HG03575 (cell line): Measurements from ENCODE around the gene SASH1.
"Not testable (repeated sequence)": the region's sequence is repeated elsewhere in the genome, so short reads cannot be mapped to it uniquely, and the experiment has no call there.

Experiments used
- ATAC-seq: cut with Tn5 transposase; IDR thresholded peaks from one replicate; pipeline ENCODE4 v1.9.1; 2021; ENCODE audit not compliant: unreplicated experiment, insufficient number of reproducible peaks, low FRiP score; ENCODE audit errors: extremely low read depth

Gene SASH1

DNA sequence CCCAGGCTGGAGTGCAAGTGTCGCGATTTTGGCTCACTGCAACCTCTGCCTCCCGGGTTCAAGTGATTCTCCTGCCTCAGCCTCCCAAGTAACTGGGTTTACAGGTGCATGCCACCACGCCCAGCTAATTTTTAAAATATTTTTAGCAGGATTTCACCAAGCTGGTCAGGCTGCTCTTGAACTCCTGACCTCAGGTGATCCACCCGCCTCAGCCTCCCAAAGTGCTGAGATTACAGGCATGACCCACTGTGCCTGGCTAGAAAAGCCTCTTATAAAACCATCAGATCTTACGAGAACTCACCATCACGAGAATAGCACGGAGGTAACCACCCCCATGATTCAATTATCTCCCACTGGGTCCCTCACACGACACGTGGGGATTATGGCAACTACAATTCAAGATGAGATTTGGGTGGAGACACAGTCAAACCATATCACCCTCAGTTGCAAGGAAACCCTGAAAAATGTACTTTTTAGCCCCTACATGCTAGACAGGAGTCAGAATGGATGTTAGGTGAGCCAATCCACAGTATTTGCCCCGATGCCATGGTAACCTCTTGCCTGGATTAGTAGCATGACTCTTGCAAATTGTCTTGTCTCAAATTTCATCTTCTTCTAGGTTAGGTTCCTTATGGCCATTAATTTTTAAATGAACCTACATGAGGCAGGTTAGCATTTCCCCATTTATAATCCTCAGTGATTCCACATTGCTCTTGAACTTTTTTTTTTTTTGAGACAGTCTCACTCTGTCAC lies 17.1 kb upstream of the SASH1 start:
- ATAC-seq, result no peak

DNA sequence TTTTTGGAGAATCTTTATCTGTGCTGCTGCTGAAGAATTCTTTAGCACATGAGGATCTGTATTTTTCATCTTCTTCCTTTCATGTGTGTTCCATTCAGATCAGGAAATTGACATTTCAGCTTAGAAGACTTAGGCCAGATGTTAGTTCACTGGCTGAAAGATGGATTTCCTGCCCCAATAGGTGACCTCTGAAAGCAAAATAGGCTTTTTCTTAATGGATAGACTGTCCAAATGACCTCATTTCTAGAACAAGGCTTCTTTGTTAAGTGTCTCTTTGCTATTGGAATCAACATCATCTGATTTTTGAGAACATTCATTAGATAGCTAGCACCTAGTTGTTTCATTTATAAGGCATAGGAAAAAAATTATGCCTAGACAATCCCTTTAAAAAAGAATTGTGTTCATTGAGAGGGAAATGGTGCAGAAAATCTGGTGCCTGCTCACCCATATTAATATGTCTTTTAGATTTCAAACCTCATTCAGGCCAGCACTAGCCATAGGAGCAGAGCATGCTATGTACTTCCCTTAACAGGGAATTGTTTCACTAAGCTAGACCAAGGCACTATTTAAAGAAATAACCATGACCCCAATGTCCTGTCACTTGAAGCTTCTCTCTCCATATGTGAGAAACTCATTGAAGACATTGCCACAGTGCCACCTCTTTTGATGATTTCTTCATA lies 13.6 kb upstream of the SASH1 start:
- ATAC-seq, result no peak

DNA sequence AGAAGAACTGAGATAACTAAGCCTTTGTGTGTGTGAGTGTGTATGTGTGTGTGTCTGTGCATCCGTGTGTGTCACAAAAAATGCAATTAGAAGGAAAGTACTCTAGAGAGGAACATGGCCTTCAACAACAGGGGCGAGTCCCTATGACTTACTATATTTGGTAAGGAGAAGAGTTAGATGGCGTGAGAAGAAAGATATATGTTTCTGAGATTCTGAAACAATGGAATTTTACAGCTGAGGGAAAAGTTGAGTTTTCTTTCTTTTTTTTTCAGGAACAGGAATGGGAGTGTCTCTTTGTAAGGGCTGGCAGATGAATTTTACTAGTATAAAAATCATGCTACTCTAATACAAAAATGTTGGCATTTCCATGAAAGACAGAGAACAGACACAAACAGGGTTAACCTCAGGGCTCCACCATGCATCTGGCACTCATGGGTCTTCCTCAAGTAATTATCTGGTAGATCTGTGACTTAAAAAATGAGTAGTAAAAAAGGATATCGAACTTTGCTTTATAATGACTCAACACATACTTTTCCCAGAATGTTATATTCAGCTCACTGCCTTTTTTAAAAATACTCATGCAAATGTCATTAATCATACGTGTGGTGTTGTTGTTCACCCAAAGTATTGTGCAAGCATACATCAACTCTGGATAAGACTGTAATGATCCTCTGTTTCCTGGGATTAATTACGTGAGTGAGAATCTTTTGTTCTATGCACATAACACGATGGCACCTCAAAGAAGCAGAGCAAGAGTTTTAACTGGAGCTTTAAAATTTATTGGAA lies 12.8 kb upstream of the SASH1 start:
- ATAC-seq, result no peak

DNA sequence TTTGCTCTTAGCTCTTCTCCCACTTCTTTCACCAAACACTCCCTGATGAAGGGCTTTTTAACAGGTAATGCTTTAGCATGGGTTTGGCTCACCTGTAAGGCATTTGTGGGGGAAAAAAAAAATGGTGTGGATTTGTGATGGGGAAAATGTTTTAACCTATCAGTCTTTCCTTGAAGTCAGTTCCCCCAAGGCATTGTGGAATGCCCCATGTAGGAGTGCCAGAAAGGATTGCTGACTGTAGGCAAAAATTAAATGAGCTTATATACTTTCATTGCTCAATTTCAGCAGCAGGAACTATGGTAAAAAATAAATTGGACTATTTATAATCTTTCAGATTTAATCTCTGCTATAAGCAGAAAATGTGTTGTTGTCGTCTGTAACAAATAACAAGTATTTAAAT lies 10.6 kb upstream of the SASH1 start:
- no peak for ATAC-seq

DNA sequence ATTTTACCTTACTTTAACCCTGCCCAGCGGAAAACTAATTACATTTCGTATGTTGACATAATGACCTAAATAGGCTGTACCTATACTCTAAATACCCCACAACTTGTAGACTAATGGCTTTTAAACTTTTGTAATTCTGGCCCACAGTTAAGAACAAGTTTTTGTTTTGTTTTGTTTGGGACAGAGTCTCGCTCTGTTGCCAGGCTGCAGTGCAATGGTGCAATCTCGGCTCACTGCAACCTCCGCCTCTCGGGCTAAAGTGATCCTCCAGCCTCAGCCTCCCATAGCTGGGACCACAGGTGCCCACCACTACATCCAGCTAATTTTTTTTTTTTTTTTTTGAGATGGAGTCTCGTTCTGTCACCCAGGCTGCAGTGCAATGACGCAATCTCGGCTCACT lies 5.7 kb upstream of the SASH1 start:
- no peak for ATAC-seq

DNA sequence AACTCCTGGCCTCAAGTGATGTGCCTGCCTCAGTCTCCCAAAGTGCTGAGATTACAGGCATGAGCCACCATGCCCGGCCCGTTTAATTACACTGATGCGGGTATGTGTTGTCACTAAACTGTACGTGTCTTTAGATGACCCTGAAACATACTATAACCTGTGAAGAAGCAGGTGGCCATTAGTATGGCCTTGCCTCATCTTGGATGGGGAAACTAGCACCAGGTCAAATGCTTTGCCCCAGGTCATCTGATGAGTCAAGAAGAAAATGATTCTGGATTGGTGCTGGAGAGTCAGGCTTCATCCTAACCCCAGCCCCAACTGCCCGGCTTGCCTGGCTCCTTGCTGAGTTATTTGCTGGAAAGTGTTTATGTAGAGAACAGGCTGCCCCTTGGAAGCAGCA lies 2.9 kb upstream of the SASH1 start:
- no peak for ATAC-seq

DNA sequence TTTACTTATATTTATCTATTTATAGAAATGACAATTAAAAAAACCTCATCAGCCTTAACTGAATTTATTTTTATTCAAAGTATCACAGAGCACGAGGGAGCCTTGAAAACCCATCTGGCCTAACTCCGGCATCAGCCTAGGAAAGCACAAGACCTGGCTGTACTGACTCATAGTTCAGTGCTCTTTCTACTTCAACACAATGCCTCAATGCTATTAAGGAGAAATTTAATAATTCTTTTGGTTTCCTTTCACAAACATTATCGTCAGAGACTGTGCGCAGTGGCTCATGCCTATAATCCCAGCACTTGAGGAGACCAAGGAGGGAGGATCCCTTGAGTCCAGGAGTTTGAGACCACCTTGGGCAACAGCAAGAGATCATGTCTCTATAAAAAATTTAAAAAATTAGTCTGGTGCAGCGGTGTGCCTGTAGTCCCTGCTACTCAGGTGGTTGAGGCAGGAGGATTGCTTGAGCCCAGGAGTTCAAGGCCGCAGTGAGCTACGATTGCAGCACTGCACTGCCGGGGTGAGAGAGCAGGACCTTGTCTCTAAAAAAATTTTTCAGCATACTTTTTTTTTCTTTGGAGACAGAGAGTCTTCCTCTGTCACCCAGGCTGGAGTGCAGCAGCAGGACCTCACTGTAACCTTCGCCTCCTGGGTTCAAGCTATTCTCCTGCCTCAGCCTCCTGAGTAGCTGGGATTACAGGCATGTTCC lies 1.9 kb upstream of the SASH1 start:
- ATAC-seq, result no peak

DNA sequence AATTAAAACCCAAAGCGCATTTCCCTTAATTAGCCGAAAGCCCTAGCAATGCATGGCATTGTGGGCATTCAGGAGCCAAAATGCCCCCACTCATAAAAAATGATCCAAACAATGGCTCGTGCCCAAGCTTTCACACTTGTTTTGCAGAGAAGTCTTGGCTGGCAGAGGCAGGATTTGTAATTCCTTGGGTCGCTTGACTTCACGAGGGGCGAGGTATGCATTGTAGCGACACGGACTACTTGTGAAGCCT lies 613 bp upstream of the SASH1 start:
- no peak for ATAC-seq

DNA sequence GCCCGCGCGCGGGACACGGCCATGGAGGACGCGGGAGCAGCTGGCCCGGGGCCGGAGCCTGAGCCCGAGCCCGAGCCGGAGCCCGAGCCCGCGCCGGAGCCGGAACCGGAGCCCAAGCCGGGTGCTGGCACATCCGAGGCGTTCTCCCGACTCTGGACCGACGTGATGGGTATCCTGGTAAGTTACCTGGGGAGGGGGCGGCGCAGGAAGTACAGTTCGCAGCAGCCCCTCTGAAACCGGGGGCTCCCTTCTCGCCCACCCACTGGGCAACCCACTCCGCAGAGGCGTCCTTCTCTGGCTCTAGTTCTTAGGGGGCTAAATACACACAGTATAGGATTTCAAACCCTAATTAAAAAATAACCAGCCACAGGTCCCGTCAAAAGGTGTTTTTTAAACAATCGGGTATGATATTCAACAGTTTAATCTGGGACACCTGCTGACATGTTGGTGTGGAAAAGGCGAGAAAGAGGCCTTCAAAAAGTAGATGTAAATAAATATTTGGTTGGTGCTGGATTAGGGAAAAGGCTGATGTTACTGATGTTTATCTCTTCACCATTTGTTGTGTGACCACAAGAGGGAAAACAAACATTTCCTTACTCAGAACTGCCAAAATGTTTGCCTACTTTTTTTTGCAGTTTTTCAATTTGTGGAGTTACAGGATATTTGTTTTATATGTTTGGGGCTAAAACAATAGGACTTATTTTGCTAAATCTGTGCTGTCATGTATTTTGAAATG lies 577 bp downstream of the SASH1 start:
- no peak for ATAC-seq

DNA sequence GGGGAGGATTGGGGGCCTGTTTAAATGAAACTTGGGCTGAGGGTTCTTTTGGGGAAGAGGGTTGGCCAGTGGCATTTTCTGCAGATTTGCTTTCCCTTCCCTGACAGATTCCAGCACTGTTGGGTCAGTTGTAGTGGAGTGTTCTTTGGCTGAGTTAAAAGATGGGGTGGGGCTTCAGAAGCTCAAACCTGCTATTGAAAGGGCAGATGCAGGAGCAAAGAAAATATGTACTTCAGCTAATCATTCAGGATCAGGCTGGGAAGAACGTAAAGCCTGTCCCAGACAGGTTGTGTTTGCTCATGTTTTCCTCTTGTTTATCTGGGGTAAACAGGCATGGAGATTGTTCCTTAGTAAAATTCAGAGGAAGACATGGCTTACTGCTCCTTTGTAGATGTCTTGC lies 2.5 kb downstream of the SASH1 start:
- no peak for ATAC-seq

DNA sequence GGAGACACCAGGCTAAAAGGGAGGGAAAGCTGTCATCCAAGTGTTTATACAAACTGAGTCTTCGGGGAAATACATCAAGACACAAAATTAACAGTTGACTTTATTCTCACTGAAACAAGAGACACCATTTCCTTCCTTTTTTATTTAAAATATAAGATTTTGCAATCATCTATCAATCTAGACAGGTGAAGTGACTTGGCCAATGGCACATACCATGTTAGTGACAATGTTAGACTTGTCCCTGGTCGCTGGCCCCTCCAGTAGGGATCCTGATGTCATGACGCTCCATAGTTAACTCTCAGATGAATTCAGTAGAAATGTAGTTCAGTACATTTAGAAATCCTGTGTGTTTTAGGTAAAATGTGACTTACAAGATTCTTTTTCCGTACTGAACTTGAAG lies 2.9 kb downstream of the SASH1 start:
- ATAC-seq, result no peak

DNA sequence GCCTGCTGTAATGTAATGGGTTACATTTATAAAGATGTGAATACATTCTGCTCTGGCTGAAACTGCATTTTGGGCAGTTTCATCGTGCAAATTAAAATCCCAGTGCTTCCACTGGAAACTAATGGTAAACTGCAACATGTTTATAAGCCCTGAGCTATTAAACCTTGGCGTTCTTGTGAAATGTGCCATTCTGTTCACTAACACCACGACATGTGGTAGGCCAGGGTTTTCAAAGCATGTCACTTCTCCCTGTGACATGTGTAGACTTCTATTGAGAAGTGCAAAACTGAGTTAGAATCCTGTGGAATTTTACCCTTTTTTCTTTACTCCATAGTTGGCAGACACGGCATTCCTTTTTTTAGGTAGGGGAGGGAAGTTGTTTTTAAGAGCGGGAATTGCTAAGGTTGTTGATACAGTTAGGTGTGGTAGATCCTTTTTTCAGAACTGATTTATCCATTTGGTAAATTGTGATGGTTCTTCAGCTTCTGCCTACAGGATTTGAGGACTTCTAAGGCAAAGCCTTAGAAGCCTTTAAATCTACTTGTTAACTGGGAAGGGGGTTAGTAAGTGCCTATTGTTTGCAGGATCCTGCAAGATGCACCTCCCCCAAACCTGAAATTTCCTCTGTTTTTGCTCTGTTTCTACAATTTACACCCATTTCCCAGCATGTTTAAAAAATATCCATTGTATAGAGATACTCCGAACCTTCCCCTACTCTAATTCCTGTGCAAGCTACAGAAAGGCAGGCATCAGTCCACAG lies 4.2 kb downstream of the SASH1 start:
- ATAC-seq, result no peak

DNA sequence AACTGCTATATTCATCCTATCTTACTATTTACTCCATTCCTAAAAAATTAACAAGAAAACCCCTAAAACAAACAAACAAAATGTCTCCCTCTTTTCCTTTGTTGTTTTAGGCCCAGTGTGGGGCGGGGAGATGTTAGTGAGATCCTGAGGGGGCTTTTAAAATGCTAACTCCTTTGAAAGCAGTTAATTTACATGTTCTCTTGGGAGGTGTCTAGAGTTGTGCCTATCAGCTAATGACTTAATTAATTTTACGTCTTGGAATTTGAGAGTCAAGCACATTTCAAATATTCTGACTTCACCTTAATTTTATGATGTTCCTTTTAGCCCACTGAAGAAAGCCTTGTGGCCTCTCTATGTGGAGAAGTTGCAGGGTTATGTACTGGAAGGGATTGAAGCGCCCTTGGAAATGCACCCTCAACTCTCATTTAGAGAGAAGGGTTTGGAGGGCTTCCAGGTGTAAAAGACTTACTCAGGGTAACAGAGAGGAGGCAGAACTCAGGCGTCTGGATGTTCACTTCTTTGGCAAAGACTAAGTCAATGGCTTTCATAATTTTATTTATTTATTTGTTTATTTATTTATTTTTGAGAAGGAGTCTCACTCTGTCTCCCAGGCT lies 4.9 kb downstream of the SASH1 start:
- no peak for ATAC-seq

DNA sequence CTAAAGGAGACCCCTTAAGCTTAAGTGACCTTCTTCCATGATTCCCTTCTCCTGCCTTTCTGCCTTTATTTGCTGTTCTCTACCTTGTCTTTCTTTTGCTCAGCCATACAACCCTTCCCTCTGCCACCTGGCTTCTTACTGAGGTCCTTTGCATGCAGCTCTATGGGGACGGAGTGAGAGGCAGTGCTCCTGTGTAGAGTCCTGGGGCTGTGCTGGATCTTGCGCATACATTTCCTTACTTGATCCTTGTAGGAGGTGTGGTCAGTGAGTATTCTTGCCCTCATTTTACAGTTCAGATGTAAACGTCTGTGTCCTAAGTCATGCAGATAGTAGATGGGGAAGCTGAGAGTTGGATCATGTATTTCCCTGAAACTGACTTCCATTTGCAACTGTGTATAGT lies 5.7 kb downstream of the SASH1 start:
- ATAC-seq, result no peak

DNA sequence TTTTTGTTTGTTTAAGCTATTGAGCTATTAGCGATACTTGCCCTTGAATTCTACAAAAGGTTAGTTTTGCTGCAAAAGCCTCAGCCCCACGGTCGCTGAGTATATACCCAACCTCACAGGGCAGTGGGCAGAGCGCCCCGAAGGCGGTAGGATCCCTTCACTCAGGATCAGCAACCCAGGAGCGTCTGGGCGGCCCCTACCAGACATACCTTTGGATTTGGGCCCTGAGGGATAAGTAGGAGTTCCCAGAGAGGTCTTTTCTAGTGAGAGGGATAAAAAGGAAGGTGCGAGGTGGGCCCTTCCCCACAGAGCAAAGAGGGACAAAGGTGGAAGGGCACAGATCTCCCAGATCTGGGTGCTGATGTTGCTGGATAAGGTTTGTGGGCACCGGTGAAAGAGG lies 6.1 kb downstream of the SASH1 start:
- ATAC-seq, result no peak

DNA sequence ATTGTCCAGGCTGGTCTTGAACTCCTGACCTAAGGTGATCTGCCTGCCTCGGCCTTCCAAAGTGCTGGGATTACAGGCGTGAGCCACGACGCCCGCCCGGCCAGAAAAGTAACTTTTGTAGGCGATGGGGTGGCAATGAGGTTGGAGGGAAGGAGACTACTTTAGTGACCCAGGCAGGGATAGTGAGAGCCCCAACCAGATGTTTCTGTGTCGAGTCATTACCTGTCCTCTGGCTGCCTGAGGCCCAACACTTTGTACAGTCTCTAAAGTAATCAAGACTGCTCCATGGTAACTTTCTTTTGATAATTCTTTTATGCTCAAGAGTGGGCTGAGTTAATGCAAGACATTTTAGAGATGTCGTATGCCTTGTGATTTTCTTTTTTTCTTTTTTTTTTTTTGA lies 6.8 kb downstream of the SASH1 start:
- no peak for ATAC-seq

DNA sequence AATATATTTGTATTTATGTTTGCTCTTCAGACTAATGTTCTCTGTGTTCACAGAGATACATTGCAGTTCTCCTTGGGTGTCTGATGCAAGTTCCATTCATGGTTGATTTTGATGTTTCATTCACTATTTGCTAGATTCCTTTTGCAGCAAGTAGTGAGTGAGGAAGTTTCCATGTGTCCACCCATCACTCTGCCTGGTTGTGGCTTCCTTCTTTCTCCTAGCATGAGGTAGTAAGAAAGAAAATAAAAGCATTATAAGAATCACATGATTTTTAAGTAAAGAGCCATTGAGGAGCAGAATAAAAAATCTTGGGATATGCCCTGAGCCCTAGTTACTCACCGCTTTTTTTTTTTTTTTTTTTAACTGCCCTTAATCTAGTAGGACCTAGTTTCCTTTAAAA lies 8.7 kb downstream of the SASH1 start:
- no peak for ATAC-seq

DNA sequence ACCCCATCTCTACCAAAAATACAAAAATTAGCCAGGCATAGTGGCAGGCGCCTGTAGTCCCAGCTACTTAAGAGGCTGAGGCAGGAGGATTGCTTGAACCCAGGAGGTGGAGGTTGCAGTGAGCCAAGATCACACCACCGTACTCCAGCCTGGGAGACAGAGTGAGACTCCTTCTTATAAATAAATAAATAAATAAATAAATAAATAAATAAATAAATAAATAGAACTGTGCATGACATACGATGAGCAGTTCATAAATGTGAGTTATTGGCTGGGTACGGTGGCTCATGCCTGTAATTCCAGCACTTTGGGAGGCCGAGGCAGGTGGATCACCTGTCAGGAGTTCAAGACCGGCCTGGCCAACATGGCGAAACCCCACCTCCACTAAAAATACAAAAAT lies 9.8 kb downstream of the SASH1 start:
- ATAC-seq, result not testable (repeated sequence)
